GM12864 (cell line): ENCODE results near the gene CHML.

ENCODE experiments used
- DNase-seq: peaks from one replicate; pipeline ENCODE4 v3.0.0-alpha.2; 2011; ENCODE audit warnings: low read depth
- H3K4me3 ChIP-seq: 2 replicates; pipeline ENCODE4 v1.5.1; 2011; ENCODE audit warnings: mild to moderate bottlenecking, low read depth, low read length, control low read depth
- TF ChIP-seq, protein P1 (sequence below): IDR thresholded peaks from 2 replicates; pipeline ENCODE4 v1.5.1; 2011; ENCODE audit warnings: low read depth, mild to moderate bottlenecking, moderate library complexity, low read length, control low read depth, inconsistent platforms; ENCODE audit errors: missing control alignments

CHML gene

DNA sequence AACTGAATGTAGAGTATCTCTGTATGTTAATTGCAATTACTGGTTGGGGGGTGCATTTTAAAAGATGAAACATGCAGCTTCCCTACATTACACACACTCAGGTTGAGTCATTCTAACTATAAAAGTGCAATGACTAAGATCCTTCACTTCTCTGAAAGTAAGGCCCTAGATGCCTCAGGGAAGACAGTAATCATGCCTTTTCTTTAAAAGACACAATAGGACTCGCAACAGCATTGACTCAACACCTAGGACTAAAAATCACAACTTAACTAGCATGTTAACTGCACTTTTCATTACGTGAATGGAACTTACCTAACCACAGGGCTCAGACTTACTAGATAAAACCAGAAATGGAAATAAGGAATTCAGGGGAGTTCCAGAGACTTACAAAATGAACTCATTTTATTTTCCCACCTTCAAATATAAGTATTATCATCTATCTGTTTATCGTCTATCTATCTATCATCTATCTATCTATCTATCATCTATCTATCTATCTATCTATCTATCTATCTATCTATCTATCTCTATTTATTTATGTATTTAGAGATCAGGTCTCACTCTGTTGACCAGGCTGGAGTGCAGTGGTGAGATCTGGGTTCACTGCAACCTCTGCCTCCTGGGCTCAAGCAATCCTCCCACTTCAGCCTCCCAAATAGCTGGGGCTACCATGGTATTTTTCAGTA lies 47.8 kb downstream of the CHML start:
- no peak for DNase-seq
- TF ChIP-seq, protein P1, sequence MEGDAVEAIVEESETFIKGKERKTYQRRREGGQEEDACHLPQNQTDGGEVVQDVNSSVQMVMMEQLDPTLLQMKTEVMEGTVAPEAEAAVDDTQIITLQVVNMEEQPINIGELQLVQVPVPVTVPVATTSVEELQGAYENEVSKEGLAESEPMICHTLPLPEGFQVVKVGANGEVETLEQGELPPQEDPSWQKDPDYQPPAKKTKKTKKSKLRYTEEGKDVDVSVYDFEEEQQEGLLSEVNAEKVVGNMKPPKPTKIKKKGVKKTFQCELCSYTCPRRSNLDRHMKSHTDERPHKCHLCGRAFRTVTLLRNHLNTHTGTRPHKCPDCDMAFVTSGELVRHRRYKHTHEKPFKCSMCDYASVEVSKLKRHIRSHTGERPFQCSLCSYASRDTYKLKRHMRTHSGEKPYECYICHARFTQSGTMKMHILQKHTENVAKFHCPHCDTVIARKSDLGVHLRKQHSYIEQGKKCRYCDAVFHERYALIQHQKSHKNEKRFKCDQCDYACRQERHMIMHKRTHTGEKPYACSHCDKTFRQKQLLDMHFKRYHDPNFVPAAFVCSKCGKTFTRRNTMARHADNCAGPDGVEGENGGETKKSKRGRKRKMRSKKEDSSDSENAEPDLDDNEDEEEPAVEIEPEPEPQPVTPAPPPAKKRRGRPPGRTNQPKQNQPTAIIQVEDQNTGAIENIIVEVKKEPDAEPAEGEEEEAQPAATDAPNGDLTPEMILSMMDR, result no peak

DNA sequence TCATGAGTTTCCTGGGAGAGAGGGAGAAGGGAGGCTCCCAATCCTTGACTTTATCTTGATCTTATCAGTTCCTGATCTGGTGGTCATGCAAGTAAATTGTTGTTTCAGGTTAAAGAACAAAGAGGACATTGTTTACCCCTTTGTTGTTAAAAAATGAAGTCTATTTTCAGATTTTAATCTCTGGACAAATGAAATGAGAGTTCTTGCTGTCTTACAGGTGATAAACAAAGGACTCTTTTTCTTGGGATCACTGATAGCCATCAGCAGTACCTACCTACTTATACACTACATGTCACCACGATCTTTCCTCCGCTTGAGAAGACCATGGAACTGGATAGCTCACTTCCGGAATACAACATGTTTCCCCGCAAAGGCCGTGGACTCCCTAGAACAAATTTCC lies 48.4 kb downstream of the CHML start:
- TF ChIP-seq, protein P1, result no peak
- H3K4me3 ChIP-seq, result no peak overlapping the region
- DNase-seq, result no peak

More for the DNA sequence above, 47.8 kb downstream of the CHML start:
- no peak overlapping the region for H3K4me3 ChIP-seq

DNA sequence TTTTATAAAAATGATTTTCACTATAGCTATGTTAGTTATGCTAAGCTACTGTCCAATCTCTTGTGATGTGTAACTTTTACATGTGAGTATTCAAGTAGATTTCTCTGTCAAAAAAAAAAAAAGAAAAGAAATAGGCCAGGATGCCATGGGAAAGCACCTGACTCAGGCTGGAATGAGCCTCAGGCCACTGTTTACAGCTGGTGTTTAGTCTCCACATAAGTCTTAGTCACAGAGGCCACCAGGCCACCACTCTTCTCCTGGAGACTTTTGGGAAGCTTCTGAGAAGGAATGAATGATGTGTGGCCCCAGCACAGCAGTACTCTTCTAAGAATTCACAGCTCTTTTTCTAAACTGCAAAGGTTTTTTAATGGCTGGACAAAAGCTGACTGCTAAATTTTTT lies 48.9 kb downstream of the CHML start:
- no peak for DNase-seq
- TF ChIP-seq, protein P1, result no peak

DNA sequence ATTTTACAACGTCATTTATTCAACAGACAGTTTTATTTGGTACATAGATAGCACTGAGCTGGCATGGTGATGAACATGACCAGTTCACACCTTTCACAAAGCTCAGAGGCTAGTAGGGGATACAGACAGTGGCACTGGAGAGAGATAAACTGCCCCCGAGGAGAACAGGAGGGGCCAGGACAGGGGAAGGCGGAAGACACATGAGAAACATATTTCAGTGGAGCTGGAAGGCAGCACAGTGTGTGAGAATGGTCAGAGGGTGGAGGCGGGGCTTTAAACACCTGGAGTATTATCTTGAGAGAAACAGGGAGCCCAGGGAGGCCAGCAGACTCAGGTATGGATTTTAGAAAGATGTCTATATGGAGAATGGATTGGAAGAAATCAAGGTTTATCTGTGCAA lies 49.5 kb downstream of the CHML start:
- H3K4me3 ChIP-seq, result no peak overlapping the region
- TF ChIP-seq, protein P1, result no peak
- DNase-seq, result no peak

More for the DNA sequence above, 48.9 kb downstream of the CHML start:
- H3K4me3 ChIP-seq, result no peak overlapping the region
